ENCODE data around the gene PDE11A.

GRCh38 chr2:177830881-177831386 is 241.6 kb downstream of the PDE11A start:
- no peak for TF ChIP-seq POLR2A (IDR thresholded peaks at IDR 0.05; ENCODE audit: low read length)
- no peak for TF ChIP-seq GATA1 (IDR thresholded peaks at IDR 0.05; ENCODE audit: low read depth, low read length)
